HuH-7 (cell line): ENCODE data around the gene DACT3.

Experiments used
- DNase-seq: peaks from one replicate; pipeline ENCODE4 v3.0.0; 2011; ENCODE audit warnings: low spot score

DACT3 gene

GRCh38 chr19:46611776-46612175 lies 49.2 kb downstream of the DACT3 start:
- no peak for DNase-seq

- DNase-seq = no peak
Measured at GRCh38 chr19:46610851-46611770, 49.9 kb downstream of the DACT3 start.

- DNase-seq = no peak
Measured at GRCh38 chr19:46610413-46610775, 50.6 kb downstream of the DACT3 start.

GRCh38 chr19:46609511-46610412 lies 51.2 kb downstream of the DACT3 start:
- DNase-seq = no peak

GRCh38 chr19:46608581-46609345 lies 52.2 kb downstream of the DACT3 start:
- DNase-seq = no peak

GRCh38 chr19:46608178-46608577 lies 52.8 kb downstream of the DACT3 start:
- no peak for DNase-seq

- DNase-seq = no peak
Measured at GRCh38 chr19:46607448-46607841, 53.5 kb downstream of the DACT3 start.

GRCh38 chr19:46606681-46607447 lies 54.1 kb downstream of the DACT3 start:
- no peak for DNase-seq

- no peak for DNase-seq
Measured at GRCh38 chr19:46606019-46606418, 55.0 kb downstream of the DACT3 start.

GRCh38 chr19:46605356-46605821 lies 55.6 kb downstream of the DACT3 start:
- DNase-seq = no peak

GRCh38 chr19:46604781-46605355 lies 56.1 kb downstream of the DACT3 start:
- no peak for DNase-seq

- DNase-seq = no peak
Measured at GRCh38 chr19:46603752-46604231, 57.2 kb downstream of the DACT3 start.

GRCh38 chr19:46603195-46603637 lies 57.8 kb downstream of the DACT3 start:
- DNase-seq = peak; percentile 88

- DNase-seq = no peak
Measured at GRCh38 chr19:46602392-46603194, 58.4 kb downstream of the DACT3 start.

- DNase-seq = no peak
Measured at GRCh38 chr19:46601318-46602224, 59.4 kb downstream of the DACT3 start, which contains the start of gene CALM3. TSS of gene CALM3 (plus strand) at chr19:46601330. CDS start at chr19:46601435, 105 bp downstream.

GRCh38 chr19:46600384-46601317 lies 60.3 kb downstream of the DACT3 start:
- DNase-seq = peak; percentile 94

GRCh38 chr19:46599716-46600373 lies 61.1 kb downstream of the DACT3 start:
- DNase-seq = no peak
